ENCODE results near the gene TMEM184A.

The TMEM184A gene

GRCh38 chr7:1539181-1539881, 16.7 kb downstream of the TMEM184A start:
- Histone ChIP-seq H3K4ac (ENCODE audit: low read depth, low read length) (no peak overlapping the region), H3K36me3 (ENCODE audit: control insufficient read depth, insufficient read depth, low read length) (no peaks in the 10 kb centered on the region), H2BK5ac (ENCODE audit: low read length) (no peak overlapping the region), H3K27ac (ENCODE audit: low read depth, low read length) (no peak overlapping the region), H3K23ac (ENCODE audit: low read length) (no peak overlapping the region), H3K4me1 (ENCODE audit: control insufficient read depth, low read depth, low read length) (peaks cover 3% of the 10 kb centered on the region), H3K79me1 (ENCODE audit: low read length) (no peaks in the 10 kb centered on the region), H2BK15ac (replicated peaks; ENCODE audit: low read depth) (no peak overlapping the region), H3K4me3 (ENCODE audit: low read length) (no peak overlapping the region), H4K5ac (ENCODE audit: low read length) (no peak overlapping the region), H2AK5ac (ENCODE audit: low read length) (no peak overlapping the region), H3K4me2 (ENCODE audit: low read length) (no peak overlapping the region), H3K56ac (ENCODE audit: low read length) (no peak overlapping the region), H3K18ac (ENCODE audit: low read length) (no peak overlapping the region), H2BK120ac (ENCODE audit: low read depth, low read length) (no peak overlapping the region), H3K27me3 (ENCODE audit: insufficient read depth, low read length, poor library complexity) (no peaks in the 10 kb centered on the region), H4K8ac (ENCODE audit: low read depth, low read length) (no peak overlapping the region), H3K9ac (ENCODE audit: low read length) (no peak overlapping the region), H3K79me2 (ENCODE audit: control insufficient read depth, insufficient read depth, low read length) (peaks cover 2% of the 10 kb centered on the region)
- WGBS (ENCODE audit: extremely low coverage, insufficient coverage, low lambda C conversion rate), result no CpG with 5 or more reads among the region's 36 CpGs
- DNase-seq, result no peak

GRCh38 chr7:1538544-1539180, 17.3 kb downstream of the TMEM184A start:
- no peak overlapping the region for H3K4me3 ChIP-seq (ENCODE audit: low read length)
- H3K4me2 ChIP-seq (ENCODE audit: low read length), result no peak overlapping the region

GRCh38 chr7:1537535-1538412, 18.2 kb downstream of the TMEM184A start:
- DNase-seq, result peak; percentile 92
- H2BK15ac ChIP-seq (replicated peaks; ENCODE audit: low read depth), result no peak overlapping the region
- no peaks in the 10 kb centered on the region for H3K79me1 ChIP-seq (ENCODE audit: low read length)
- no peak overlapping the region for H2BK120ac ChIP-seq (ENCODE audit: low read depth, low read length)
- peak overlapping the region; percentile 28 for H3K4ac ChIP-seq (ENCODE audit: low read depth, low read length)
- peak overlapping the region; percentile 56 for H3K27ac ChIP-seq (ENCODE audit: low read depth, low read length)
- no peaks in the 10 kb centered on the region for H3K36me3 ChIP-seq (ENCODE audit: control insufficient read depth, insufficient read depth, low read length)
- no peaks in the 10 kb centered on the region for H3K27me3 ChIP-seq (ENCODE audit: insufficient read depth, low read length, poor library complexity)
- no peak overlapping the region for H3K4me2 ChIP-seq (ENCODE audit: low read length)
- H3K9ac ChIP-seq (ENCODE audit: low read length), result peak overlapping the region; percentile 47
- H3K56ac ChIP-seq (ENCODE audit: low read length), result peak overlapping the region; percentile 73
- H3K4me3 ChIP-seq (ENCODE audit: low read length), result no peak overlapping the region
- H3K79me2 ChIP-seq (ENCODE audit: control insufficient read depth, insufficient read depth, low read length), result peaks cover 7% of the 10 kb centered on the region
- H2BK5ac ChIP-seq (ENCODE audit: low read length), result no peak overlapping the region
- peaks cover 5% of the 10 kb centered on the region for H3K4me1 ChIP-seq (ENCODE audit: control insufficient read depth, low read depth, low read length)
- H3K23ac ChIP-seq (ENCODE audit: low read length), result peak overlapping the region; percentile 89
- H4K8ac ChIP-seq (ENCODE audit: low read depth, low read length), result no peak overlapping the region
- no peak overlapping the region for H2AK5ac ChIP-seq (ENCODE audit: low read length)
- H3K18ac ChIP-seq (ENCODE audit: low read length), result peak overlapping the region; percentile 22
- no CpG with 5 or more reads among the region's 56 CpGs for WGBS (ENCODE audit: extremely low coverage, insufficient coverage, low lambda C conversion rate)
- no peak overlapping the region for H4K5ac ChIP-seq (ENCODE audit: low read length)

More at GRCh38 chr7:1538544-1539180, 17.3 kb downstream of the TMEM184A start:
- DNase-seq, result no peak
- no peak overlapping the region for H3K27ac ChIP-seq (ENCODE audit: low read depth, low read length)
- H3K36me3 ChIP-seq (ENCODE audit: control insufficient read depth, insufficient read depth, low read length), result no peaks in the 10 kb centered on the region
- H2BK15ac ChIP-seq (replicated peaks; ENCODE audit: low read depth), result no peak overlapping the region
- peaks cover 2% of the 10 kb centered on the region for H3K79me2 ChIP-seq (ENCODE audit: control insufficient read depth, insufficient read depth, low read length)
- no peak overlapping the region for H2AK5ac ChIP-seq (ENCODE audit: low read length)
- WGBS (ENCODE audit: extremely low coverage, insufficient coverage, low lambda C conversion rate), result no CpG with 5 or more reads among the region's 25 CpGs
- H3K27me3 ChIP-seq (ENCODE audit: insufficient read depth, low read length, poor library complexity), result no peaks in the 10 kb centered on the region
- no peak overlapping the region for H3K9ac ChIP-seq (ENCODE audit: low read length)
- H3K4me1 ChIP-seq (ENCODE audit: control insufficient read depth, low read depth, low read length), result peaks cover 3% of the 10 kb centered on the region
- no peak overlapping the region for H3K56ac ChIP-seq (ENCODE audit: low read length)
- H3K23ac ChIP-seq (ENCODE audit: low read length), result no peak overlapping the region
- no peaks in the 10 kb centered on the region for H3K79me1 ChIP-seq (ENCODE audit: low read length)
- no peak overlapping the region for H2BK120ac ChIP-seq (ENCODE audit: low read depth, low read length)
- no peak overlapping the region for H2BK5ac ChIP-seq (ENCODE audit: low read length)
- H3K4ac ChIP-seq (ENCODE audit: low read depth, low read length), result no peak overlapping the region
- H4K8ac ChIP-seq (ENCODE audit: low read depth, low read length), result no peak overlapping the region
- no peak overlapping the region for H4K5ac ChIP-seq (ENCODE audit: low read length)
- H3K18ac ChIP-seq (ENCODE audit: low read length), result no peak overlapping the region

GRCh38 chr7:1536743-1537534, 19.1 kb downstream of the TMEM184A start:
- H3K4me3 ChIP-seq (ENCODE audit: low read length), result no peak overlapping the region
- H3K56ac ChIP-seq (ENCODE audit: low read length), result peak overlapping the region; percentile 73
- peaks cover 5% of the 10 kb centered on the region for H3K4me1 ChIP-seq (ENCODE audit: control insufficient read depth, low read depth, low read length)
- no peak overlapping the region for H2AK5ac ChIP-seq (ENCODE audit: low read length)
- WGBS (ENCODE audit: extremely low coverage, insufficient coverage, low lambda C conversion rate), result no CpG with 5 or more reads among the region's 52 CpGs
- H3K36me3 ChIP-seq (ENCODE audit: control insufficient read depth, insufficient read depth, low read length), result no peaks in the 10 kb centered on the region
- H4K8ac ChIP-seq (ENCODE audit: low read depth, low read length), result no peak overlapping the region
- H3K79me2 ChIP-seq (ENCODE audit: control insufficient read depth, insufficient read depth, low read length), result peaks cover 7% of the 10 kb centered on the region
- H3K18ac ChIP-seq (ENCODE audit: low read length), result peak overlapping the region; percentile 22
- H3K9ac ChIP-seq (ENCODE audit: low read length), result peak overlapping the region; percentile 47
- H2BK120ac ChIP-seq (ENCODE audit: low read depth, low read length), result no peak overlapping the region
- H3K23ac ChIP-seq (ENCODE audit: low read length), result peak overlapping the region; percentile 89
- no peaks in the 10 kb centered on the region for H3K27me3 ChIP-seq (ENCODE audit: insufficient read depth, low read length, poor library complexity)
- no peak overlapping the region for H4K5ac ChIP-seq (ENCODE audit: low read length)
- H3K4ac ChIP-seq (ENCODE audit: low read depth, low read length), result no peak overlapping the region
- no peaks in the 10 kb centered on the region for H3K79me1 ChIP-seq (ENCODE audit: low read length)
- H2BK15ac ChIP-seq (replicated peaks; ENCODE audit: low read depth), result no peak overlapping the region
- no peak overlapping the region for H3K4me2 ChIP-seq (ENCODE audit: low read length)
- H3K27ac ChIP-seq (ENCODE audit: low read depth, low read length), result peak overlapping the region; percentile 56
- peak; percentile 95 for DNase-seq
- H2BK5ac ChIP-seq (ENCODE audit: low read length), result no peak overlapping the region

GRCh38 chr7:1536455-1536742, 19.6 kb downstream of the TMEM184A start:
- H3K27me3 ChIP-seq (ENCODE audit: insufficient read depth, low read length, poor library complexity), result no peaks in the 10 kb centered on the region
- no peaks in the 10 kb centered on the region for H3K36me3 ChIP-seq (ENCODE audit: control insufficient read depth, insufficient read depth, low read length)
- H3K4me2 ChIP-seq (ENCODE audit: low read length), result no peak overlapping the region
- no peak overlapping the region for H3K56ac ChIP-seq (ENCODE audit: low read length)
- peaks cover 8% of the 10 kb centered on the region for H3K79me2 ChIP-seq (ENCODE audit: control insufficient read depth, insufficient read depth, low read length)
- no peak overlapping the region for H3K4ac ChIP-seq (ENCODE audit: low read depth, low read length)
- no peak overlapping the region for H2AK5ac ChIP-seq (ENCODE audit: low read length)
- H3K18ac ChIP-seq (ENCODE audit: low read length), result no peak overlapping the region
- H4K8ac ChIP-seq (ENCODE audit: low read depth, low read length), result no peak overlapping the region
- no peak overlapping the region for H4K5ac ChIP-seq (ENCODE audit: low read length)
- no peak overlapping the region for H2BK15ac ChIP-seq (replicated peaks; ENCODE audit: low read depth)
- DNase-seq, result no peak
- H3K79me1 ChIP-seq (ENCODE audit: low read length), result no peaks in the 10 kb centered on the region
- H3K4me3 ChIP-seq (ENCODE audit: low read length), result no peak overlapping the region
- H3K23ac ChIP-seq (ENCODE audit: low read length), result no peak overlapping the region
- H3K27ac ChIP-seq (ENCODE audit: low read depth, low read length), result no peak overlapping the region
- H2BK5ac ChIP-seq (ENCODE audit: low read length), result no peak overlapping the region
- no peak overlapping the region for H3K9ac ChIP-seq (ENCODE audit: low read length)
- WGBS (ENCODE audit: extremely low coverage, insufficient coverage, low lambda C conversion rate), result no CpG with 5 or more reads among the region's 7 CpGs
- H3K4me1 ChIP-seq (ENCODE audit: control insufficient read depth, low read depth, low read length), result peaks cover 5% of the 10 kb centered on the region
- H2BK120ac ChIP-seq (ENCODE audit: low read depth, low read length), result no peak overlapping the region
